ENCODE data around the gene HDGFL3.

GRCh38 chr15:83230242-83230641 lies 22.6 kb upstream of the HDGFL3 start:
- TF ChIP-seq, protein P1, sequence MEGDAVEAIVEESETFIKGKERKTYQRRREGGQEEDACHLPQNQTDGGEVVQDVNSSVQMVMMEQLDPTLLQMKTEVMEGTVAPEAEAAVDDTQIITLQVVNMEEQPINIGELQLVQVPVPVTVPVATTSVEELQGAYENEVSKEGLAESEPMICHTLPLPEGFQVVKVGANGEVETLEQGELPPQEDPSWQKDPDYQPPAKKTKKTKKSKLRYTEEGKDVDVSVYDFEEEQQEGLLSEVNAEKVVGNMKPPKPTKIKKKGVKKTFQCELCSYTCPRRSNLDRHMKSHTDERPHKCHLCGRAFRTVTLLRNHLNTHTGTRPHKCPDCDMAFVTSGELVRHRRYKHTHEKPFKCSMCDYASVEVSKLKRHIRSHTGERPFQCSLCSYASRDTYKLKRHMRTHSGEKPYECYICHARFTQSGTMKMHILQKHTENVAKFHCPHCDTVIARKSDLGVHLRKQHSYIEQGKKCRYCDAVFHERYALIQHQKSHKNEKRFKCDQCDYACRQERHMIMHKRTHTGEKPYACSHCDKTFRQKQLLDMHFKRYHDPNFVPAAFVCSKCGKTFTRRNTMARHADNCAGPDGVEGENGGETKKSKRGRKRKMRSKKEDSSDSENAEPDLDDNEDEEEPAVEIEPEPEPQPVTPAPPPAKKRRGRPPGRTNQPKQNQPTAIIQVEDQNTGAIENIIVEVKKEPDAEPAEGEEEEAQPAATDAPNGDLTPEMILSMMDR (IDR thresholded peaks at IDR 0.05; ENCODE audit: poor library complexity): no peak
- TF ChIP-seq EZH2 (IDR thresholded peaks at IDR 0.05; ENCODE audit: borderline replicate concordance): no peak

All from hepatocyte (in vitro differentiated cells).